Erythroblast (primary cell): ENCODE measurements around the gene ECD.

ENCODE experiments used
- GATA1 ChIP-seq: IDR thresholded peaks from 2 replicates; pipeline ENCODE4 v1.6.1; 2011; ENCODE audit warnings: low read depth, mild to moderate bottlenecking, control low read depth, low read length, moderate library complexity
- POLR2A ChIP-seq: IDR thresholded peaks from 2 replicates; pipeline ENCODE4 v1.6.1; 2011; ENCODE audit warnings: mild to moderate bottlenecking, low read length

GRCh38 chr10:73152009-73152408, 15.8 kb downstream of the ECD start:
- TF ChIP-seq POLR2A (no peak), GATA1 (no peak)
